DOHH2 (cell line): ENCODE results near the gene SPATA13.
A peak's percentile ranks its signal among the peaks of the same experiment; 100 is the strongest.

Experiments used
- H3F3A ChIP-seq: fragments of 200-600 bp; sonication (generic), shearing (Covaris generic); 2 replicates; pipeline ENCODE4 v1.6.0; 2016; ENCODE audit warnings: antibody characterized with exemption, mild to moderate bottlenecking; ENCODE audit not compliant: control insufficient read depth, insufficient read depth
- H3K27ac ChIP-seq: fragments of 200-600 bp; sonication (generic); 2 replicates; pipeline ENCODE4 v1.5.1; 2014; ENCODE audit warnings: low read depth, mild to moderate bottlenecking, low read length, moderate library complexity
- H3K27me3 ChIP-seq: fragments of 200-600 bp; sonication (generic); 2 replicates; pipeline ENCODE4 v1.6.1; 2014; ENCODE audit warnings: mild to moderate bottlenecking, low read length, mixed read lengths; ENCODE audit not compliant: control insufficient read depth
- H3K36me3 ChIP-seq: fragments of 200-600 bp; sonication (generic); 2 replicates; pipeline ENCODE4 v1.6.1; 2014; ENCODE audit warnings: mild to moderate bottlenecking, low read length, moderate library complexity, mixed read lengths; ENCODE audit not compliant: control insufficient read depth
- H3K4me1 ChIP-seq: fragments of 200-600 bp; sonication (generic); 2 replicates; pipeline ENCODE4 v1.6.1; 2014; ENCODE audit warnings: mild to moderate bottlenecking, low read length, mixed read lengths; ENCODE audit not compliant: control insufficient read depth
- H3K4me2 ChIP-seq: fragments of 200-600 bp; sonication (generic); 2 replicates; pipeline ENCODE4 v1.6.0; 2014; ENCODE audit warnings: mild to moderate bottlenecking, low read length, moderate library complexity
- H3K4me3 ChIP-seq: fragments of 200-600 bp; sonication (generic); 2 replicates; pipeline ENCODE4 v1.5.1; 2014; ENCODE audit warnings: mild to moderate bottlenecking, low read length, mixed read lengths
- H3K79me2 ChIP-seq: fragments of 200-600 bp; sonication (generic); 2 replicates; pipeline ENCODE4 v1.6.1; 2014; ENCODE audit warnings: mild to moderate bottlenecking, low read length, mixed read lengths; ENCODE audit not compliant: control insufficient read depth
- H3K9me2 ChIP-seq: fragments of 200-600 bp; sonication (generic); replicated peaks from 2 replicates; pipeline ENCODE4 v1.6.1; 2014; ENCODE audit warnings: mild to moderate bottlenecking, low read length, mixed read lengths; ENCODE audit not compliant: control insufficient read depth
- H3K9me3 ChIP-seq: fragments of 200-600 bp; sonication (generic); 2 replicates; pipeline ENCODE4 v1.6.1; 2014; ENCODE audit warnings: antibody characterized with exemption, low read length, mixed read lengths; ENCODE audit not compliant: control insufficient read depth, insufficient read depth
- H4K20me1 ChIP-seq: fragments of 200-600 bp; sonication (generic); 2 replicates; pipeline ENCODE4 v1.6.0; 2014; ENCODE audit warnings: low read depth, mild to moderate bottlenecking, antibody characterized with exemption, low read length, moderate library complexity; ENCODE audit not compliant: control insufficient read depth, insufficient read depth
- EZH2phosphoT487 ChIP-seq: fragments of 200-600 bp; sonication (generic); IDR thresholded peaks from 2 replicates; pipeline ENCODE4 v1.6.1; 2017; ENCODE audit warnings: borderline replicate concordance, mild to moderate bottlenecking, antibody characterized with exemption, low read length, moderate library complexity, mixed read lengths
- TF ChIP-seq, protein P1 (sequence below): fragments of 200-600 bp; sonication (generic); IDR thresholded peaks from one replicate; pipeline ENCODE4 v1.5.1; 2014; ENCODE audit warnings: antibody characterized with exemption, mild to moderate bottlenecking, low read depth, low read length; ENCODE audit not compliant: poor library complexity, severe bottlenecking

The SPATA13 gene

DNA sequence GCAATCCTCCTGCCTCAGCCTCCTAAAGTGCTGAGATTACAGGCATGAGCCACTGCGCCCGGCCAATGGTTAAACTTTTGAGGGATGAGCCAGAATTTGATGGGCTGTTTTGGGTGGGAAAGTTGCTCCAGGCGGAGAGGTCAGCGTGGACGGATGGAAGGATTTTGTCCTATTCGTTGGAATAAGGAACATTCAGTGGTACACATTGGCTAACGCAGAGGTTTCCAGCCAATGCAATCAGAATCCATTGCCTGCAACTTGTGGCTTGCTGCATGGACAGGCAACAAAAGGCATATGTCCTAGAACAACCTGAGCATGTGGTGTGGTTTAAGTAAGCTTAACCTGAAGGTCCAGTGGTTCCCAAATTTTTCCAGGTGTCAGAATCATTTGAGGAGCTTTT, 113.4 kb downstream of the SPATA13 start:
- Histone ChIP-seq H3K4me3 (no peak overlapping the region; the same call in 1 of the 2 replicates), H3F3A (no peaks in the 10 kb centered on the region), H4K20me1 (no peaks in the 10 kb centered on the region), H3K27ac (peak overlapping the region; percentile 3; the same call in 1 of the 2 replicates), H3K4me1 (peaks cover 40% of the 10 kb centered on the region), H3K36me3 (no peaks in the 10 kb centered on the region), H3K4me2 (peak overlapping the region; percentile 32), H3K79me2 (no peaks in the 10 kb centered on the region), H3K9me3 (no peaks in the 10 kb centered on the region), H3K9me2 (no peaks in the 10 kb centered on the region), H3K27me3 (peaks cover 4% of the 10 kb centered on the region; the same call in 1 of the 2 replicates)
- TF ChIP-seq, protein P1, sequence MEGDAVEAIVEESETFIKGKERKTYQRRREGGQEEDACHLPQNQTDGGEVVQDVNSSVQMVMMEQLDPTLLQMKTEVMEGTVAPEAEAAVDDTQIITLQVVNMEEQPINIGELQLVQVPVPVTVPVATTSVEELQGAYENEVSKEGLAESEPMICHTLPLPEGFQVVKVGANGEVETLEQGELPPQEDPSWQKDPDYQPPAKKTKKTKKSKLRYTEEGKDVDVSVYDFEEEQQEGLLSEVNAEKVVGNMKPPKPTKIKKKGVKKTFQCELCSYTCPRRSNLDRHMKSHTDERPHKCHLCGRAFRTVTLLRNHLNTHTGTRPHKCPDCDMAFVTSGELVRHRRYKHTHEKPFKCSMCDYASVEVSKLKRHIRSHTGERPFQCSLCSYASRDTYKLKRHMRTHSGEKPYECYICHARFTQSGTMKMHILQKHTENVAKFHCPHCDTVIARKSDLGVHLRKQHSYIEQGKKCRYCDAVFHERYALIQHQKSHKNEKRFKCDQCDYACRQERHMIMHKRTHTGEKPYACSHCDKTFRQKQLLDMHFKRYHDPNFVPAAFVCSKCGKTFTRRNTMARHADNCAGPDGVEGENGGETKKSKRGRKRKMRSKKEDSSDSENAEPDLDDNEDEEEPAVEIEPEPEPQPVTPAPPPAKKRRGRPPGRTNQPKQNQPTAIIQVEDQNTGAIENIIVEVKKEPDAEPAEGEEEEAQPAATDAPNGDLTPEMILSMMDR: no peak
- TF ChIP-seq EZH2phosphoT487: no peak

DNA sequence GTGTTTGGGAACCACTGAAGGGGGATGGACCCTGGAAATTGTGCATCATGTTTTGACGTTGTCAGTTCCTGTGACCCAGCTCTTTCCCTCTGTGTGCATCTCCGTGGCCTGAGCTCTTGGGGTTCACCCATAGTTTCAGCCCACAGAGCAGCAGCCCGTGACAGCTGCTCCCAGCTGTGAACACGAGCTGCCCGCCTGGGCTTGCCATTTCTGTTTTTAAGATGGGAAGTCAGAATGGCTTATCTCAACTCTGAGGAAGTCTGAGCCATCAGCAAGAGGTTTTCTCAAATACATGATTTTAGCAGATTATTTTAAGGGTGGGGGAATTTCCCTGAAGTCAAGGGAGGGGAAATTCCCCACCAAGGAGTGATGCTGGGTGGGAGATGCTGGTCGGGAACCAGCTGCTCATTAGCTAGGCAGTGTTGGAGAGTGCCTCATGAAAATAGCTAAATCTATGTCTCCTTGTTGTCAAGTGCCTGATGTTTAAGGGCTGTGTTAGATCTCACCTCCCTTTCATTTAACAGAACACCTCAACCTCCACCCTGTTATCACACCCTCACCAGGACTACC, 114.0 kb downstream of the SPATA13 start:
- peaks cover 40% of the 10 kb centered on the region for H3K4me1 ChIP-seq
- H4K20me1 ChIP-seq: no peaks in the 10 kb centered on the region
- no peaks in the 10 kb centered on the region for H3K9me3 ChIP-seq
- TF ChIP-seq, protein P1: no peak
- no peak for TF ChIP-seq EZH2phosphoT487
- peaks cover 4% of the 10 kb centered on the region; the same call in 1 of the 2 replicates for H3K27me3 ChIP-seq
- peak overlapping the region; percentile 11; the same call in 1 of the 2 replicates for H3K27ac ChIP-seq
- no peaks in the 10 kb centered on the region for H3K9me2 ChIP-seq
- no peaks in the 10 kb centered on the region for H3K36me3 ChIP-seq
- H3K79me2 ChIP-seq: no peaks in the 10 kb centered on the region
- H3F3A ChIP-seq: no peaks in the 10 kb centered on the region
- peak overlapping the region; percentile 20; the same call in 1 of the 2 replicates for H3K4me3 ChIP-seq
- H3K4me2 ChIP-seq: peak overlapping the region; percentile 32

DNA sequence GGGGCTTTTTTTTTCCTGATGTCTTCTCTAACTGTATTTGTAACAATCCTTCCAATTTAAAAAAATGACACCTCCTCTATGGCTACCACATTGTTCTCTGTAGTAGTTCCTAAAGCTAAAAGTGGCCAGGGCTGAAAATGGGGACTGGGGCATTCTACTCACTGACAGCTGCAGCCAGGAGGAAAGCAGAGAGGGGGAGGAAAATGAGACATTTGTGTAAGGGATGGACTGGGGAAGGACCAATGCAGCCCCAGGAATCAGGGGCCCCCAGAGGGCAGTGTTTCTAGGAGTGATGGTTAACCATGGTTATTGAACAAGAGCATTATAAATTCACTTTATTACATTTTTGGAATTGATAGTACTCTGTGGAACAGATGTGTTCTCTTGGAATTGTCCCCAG, 114.5 kb downstream of the SPATA13 start:
- Histone ChIP-seq H4K20me1 (no peaks in the 10 kb centered on the region), H3K79me2 (no peaks in the 10 kb centered on the region), H3K36me3 (no peaks in the 10 kb centered on the region), H3K4me3 (peak overlapping the region; percentile 20; the same call in 1 of the 2 replicates), H3K4me2 (peak overlapping the region; percentile 32), H3K27ac (0 out of 2 replicates have a peak overlapping the region, but pooled peaks have one; percentile 11), H3F3A (no peaks in the 10 kb centered on the region), H3K9me2 (no peaks in the 10 kb centered on the region), H3K4me1 (peaks cover 40% of the 10 kb centered on the region), H3K27me3 (peaks cover 4% of the 10 kb centered on the region; the same call in 1 of the 2 replicates), H3K9me3 (no peaks in the 10 kb centered on the region)
- TF ChIP-seq, protein P1: no peak
- no peak for TF ChIP-seq EZH2phosphoT487
